H9 (cell line): Measurements from ENCODE around the gene SOX12. TPM values are rescaled to one million over a fixed set of nuclear protein-coding genes. Genes with fewer than 3 reads are reported as not detected.

Experiments used
- DNase-seq: peaks from one replicate; pipeline ENCODE4 v3.0.0-alpha.2; 2017
- H2AFZ ChIP-seq: one replicate; pipeline ENCODE4 v1.6.1; 2013; ENCODE audit warnings: mild to moderate bottlenecking, low read length, control low read depth, moderate library complexity
- H2AK5ac ChIP-seq: 2 replicates; pipeline ENCODE4 v1.6.1; 2013; ENCODE audit warnings: low read length, control low read depth, mixed read lengths; ENCODE audit not compliant: insufficient read length
- H2BK120ac ChIP-seq: one replicate; pipeline ENCODE4 v1.6.1; 2013; ENCODE audit warnings: low read depth, mild to moderate bottlenecking, low read length, control low read depth, inconsistent platforms; ENCODE audit not compliant: poor library complexity, severe bottlenecking
- H2BK12ac ChIP-seq: 2 replicates; pipeline ENCODE4 v1.6.1; 2013; ENCODE audit warnings: low read length, control low read depth, mixed read lengths, low read depth; ENCODE audit not compliant: insufficient read length
- H2BK15ac ChIP-seq: 2 replicates; pipeline ENCODE4 v1.6.1; 2013; ENCODE audit warnings: low read depth, low read length, control low read depth
- H2BK20ac ChIP-seq: one replicate; pipeline ENCODE4 v1.6.1; 2013; ENCODE audit warnings: low read depth, mild to moderate bottlenecking, low read length, control low read depth, inconsistent platforms; ENCODE audit not compliant: poor library complexity, severe bottlenecking
- H2BK5ac ChIP-seq: 2 replicates; pipeline ENCODE4 v1.6.1; 2013; ENCODE audit warnings: low read length, control low read depth, mixed read lengths; ENCODE audit not compliant: insufficient read length
- H3K14ac ChIP-seq: 2 replicates; pipeline ENCODE4 v1.6.1; 2013; ENCODE audit warnings: low read length, control low read depth; ENCODE audit not compliant: insufficient read depth
- H3K18ac ChIP-seq: 2 replicates; pipeline ENCODE4 v1.6.1; 2013; ENCODE audit warnings: low read depth, mild to moderate bottlenecking, mixed read lengths, low read length, control low read depth; ENCODE audit not compliant: insufficient read length
- H3K23ac ChIP-seq: 2 replicates; pipeline ENCODE4 v1.6.1; 2013; ENCODE audit warnings: low read length, control low read depth, mixed read lengths, low read depth; ENCODE audit not compliant: insufficient read length
- H3K23me2 ChIP-seq: 2 replicates; pipeline ENCODE4 v1.6.1; 2013; ENCODE audit warnings: low read depth, mild to moderate bottlenecking, mixed read lengths, low read length, control low read depth; ENCODE audit not compliant: insufficient read length, poor library complexity, severe bottlenecking
- H3K27ac ChIP-seq: 2 replicates; pipeline ENCODE4 v1.5.1; 2013; ENCODE audit warnings: low read length, control low read depth, mixed read lengths, low read depth; ENCODE audit not compliant: insufficient read length
- H3K27me3 ChIP-seq: 2 replicates; pipeline ENCODE4 v1.6.1; 2013; ENCODE audit warnings: low read length, control low read depth, inconsistent platforms; ENCODE audit not compliant: insufficient read depth
- H3K4ac ChIP-seq: 2 replicates; pipeline ENCODE4 v1.6.1; 2013; ENCODE audit warnings: low read depth, mild to moderate bottlenecking, control low read depth, inconsistent platforms, low read length, moderate library complexity
- H3K4me1 ChIP-seq: 2 replicates; pipeline ENCODE4 v1.6.1; 2013; ENCODE audit warnings: low read length, control low read depth, inconsistent platforms; ENCODE audit not compliant: insufficient read depth
- H3K4me2 ChIP-seq: 2 replicates; pipeline ENCODE4 v1.6.1; 2013; ENCODE audit warnings: low read length, control low read depth, mixed read lengths; ENCODE audit not compliant: insufficient read length, insufficient read depth
- H3K56ac ChIP-seq: 2 replicates; pipeline ENCODE4 v1.6.1; 2013; ENCODE audit warnings: low read depth, mild to moderate bottlenecking, mixed read lengths, low read length, control low read depth; ENCODE audit not compliant: insufficient read length
- H3K79me1 ChIP-seq: 2 replicates; pipeline ENCODE4 v1.6.1; 2013; ENCODE audit warnings: low read depth, mild to moderate bottlenecking, moderate library complexity, low read length, control low read depth, inconsistent platforms; ENCODE audit not compliant: insufficient read depth, poor library complexity, severe bottlenecking
- H3K79me2 ChIP-seq: 2 replicates; pipeline ENCODE4 v1.6.1; 2013; ENCODE audit warnings: low read length, control low read depth, inconsistent platforms; ENCODE audit not compliant: insufficient read depth
- H3K9ac ChIP-seq: 2 replicates; pipeline ENCODE4 v1.6.1; 2013; ENCODE audit warnings: low read length, control low read depth, mixed read lengths; ENCODE audit not compliant: insufficient read length; ENCODE audit errors: extremely low read depth
- H3K9me3 ChIP-seq: one replicate; pipeline ENCODE4 v1.6.1; 2013; ENCODE audit warnings: low read depth, low read length, inconsistent platforms; ENCODE audit not compliant: control insufficient read depth
- H3T11ph ChIP-seq: one replicate; pipeline ENCODE4 v1.6.1; 2013; ENCODE audit warnings: mild to moderate bottlenecking, low read length, control low read depth, inconsistent platforms
- H4K20me1 ChIP-seq: one replicate; pipeline ENCODE4 v1.6.1; 2013; ENCODE audit not compliant: control insufficient read depth, insufficient read length, insufficient read depth
- H4K5ac ChIP-seq: 2 replicates; pipeline ENCODE4 v1.6.1; 2013; ENCODE audit warnings: low read depth, mild to moderate bottlenecking, mixed read lengths, low read length, control low read depth; ENCODE audit not compliant: insufficient read length
- H4K8ac ChIP-seq: replicated peaks from 2 replicates; pipeline ENCODE4 v1.6.1; 2013; ENCODE audit warnings: low read length, control low read depth, mixed read lengths, low read depth; ENCODE audit not compliant: insufficient read length
- H4K91ac ChIP-seq: 2 replicates; pipeline ENCODE4 v1.6.1; 2013; ENCODE audit warnings: low read depth, mild to moderate bottlenecking, moderate library complexity, mixed read lengths, low read length, control low read depth; ENCODE audit not compliant: insufficient read length
- H3K27ac Mint-ChIP-seq, 3 experiments: 2 replicates in 2 of 3; 3 replicates in 1 of 3; pipeline ENCODE4 v1.8.0; 2020 to 2021; ENCODE audit warnings: mixed read lengths in 3 of 3, mild to moderate bottlenecking in 1 of 3, moderate library complexity in 1 of 3
- H3K27me3 Mint-ChIP-seq: 2 replicates; pipeline ENCODE4 v1.8.0; 2021; ENCODE audit warnings: low read depth, mild to moderate bottlenecking, moderate library complexity, mixed read lengths
- H3K36me3 Mint-ChIP-seq, 3 experiments: 2 replicates in 2 of 3; 3 replicates in 1 of 3; pipeline ENCODE4 v1.8.0; 2020 to 2021; ENCODE audit warnings: low read depth in 3 of 3, mixed read lengths in 3 of 3; ENCODE audit not compliant: insufficient read depth in 1 of 3
- H3K4me1 Mint-ChIP-seq, 2 experiments: 2 replicates each; pipeline ENCODE4 v1.8.0; 2020; ENCODE audit warnings: mixed read lengths in 2 of 2
- H3K4me3 Mint-ChIP-seq, 2 experiments: 2 replicates in 1 of 2; 3 replicates in 1 of 2; pipeline ENCODE4 v1.8.0; 2020 to 2021; ENCODE audit warnings: mild to moderate bottlenecking in 2 of 2, mixed read lengths in 2 of 2, moderate library complexity in 1 of 2
- H3K9me3 Mint-ChIP-seq, 2 experiments: 2 replicates in 1 of 2; 3 replicates in 1 of 2; pipeline ENCODE4 v1.8.0; 2020; ENCODE audit warnings: mild to moderate bottlenecking in 2 of 2, mixed read lengths in 2 of 2, moderate library complexity in 1 of 2
- WGBS: extraction: QIAGEN DNeasy Blood & Tissue Kit; methylation state at CpG from one replicate; pipeline ENCODE4 v1.1.7; 2013; ENCODE audit warnings: missing lambda C conversion rate, low lambda C conversion rate, mixed read lengths; ENCODE audit not compliant: insufficient read length; ENCODE audit errors: extremely low coverage; 5-methylcytosine and 5-hydroxymethylcytosine counted together
- total RNA-seq: library from RNA; stranded (reverse); gene quantifications from 2 replicates; pipeline ENCODE4 v1.2.1, GENCODE V29; 2021
- TF ChIP-seq, protein P1 (sequence below): fragments of 200-600 bp; sonication (generic); conservative IDR thresholded peaks from 3 replicates; pipeline ENCODE4 v1.8.0; 2021; ENCODE audit warnings: antibody characterized with exemption, mild to moderate bottlenecking

SOX12 gene
- total RNA-seq, 1 experiment from 2014 or later = 54.4 TPM

GRCh38 chr20:362271-363254 is 37.2 kb downstream of the SOX12 start:
- Histone ChIP-seq H2BK12ac (no peak overlapping the region), H4K91ac (no peak overlapping the region), H2BK15ac (no peak overlapping the region), H2AFZ (no peak overlapping the region), H3K23ac (no peak overlapping the region), H4K20me1 (peaks cover 3% of the 10 kb centered on the region), H3K4ac (no peak overlapping the region), H3K56ac (no peak overlapping the region), H3K23me2 (no peaks in the 10 kb centered on the region), H3K27me3 (no peaks in the 10 kb centered on the region), H3K14ac (no peak overlapping the region), H2BK120ac (no peak overlapping the region), H3T11ph (no peak overlapping the region), H2AK5ac (no peak overlapping the region), H3K4me1 (no peaks in the 10 kb centered on the region; the same call in 1 of the 2 replicates), H3K27ac (no peak overlapping the region), H2BK20ac (no peak overlapping the region), H2BK5ac (no peak overlapping the region), H4K8ac (no peak overlapping the region), H3K79me2 (no peaks in the 10 kb centered on the region), H3K18ac (no peak overlapping the region), H3K9me3 (no peaks in the 10 kb centered on the region), H3K4me2 (no peak overlapping the region), H3K79me1 (no peaks in the 10 kb centered on the region), H4K5ac (no peak overlapping the region), H3K9ac (no peak overlapping the region)
- H3K36me3 Mint-ChIP-seq = no peaks in the 10 kb centered on the region
- H3K27ac Mint-ChIP-seq = no peak overlapping the region
- H3K4me1 Mint-ChIP-seq = peaks cover 16 to 21% of the 10 kb centered on the region in 2 experiments
- H3K9me3 Mint-ChIP-seq = no peaks in the 10 kb centered on the region
- DNase-seq = peak; percentile 50
- TF ChIP-seq, protein P1, sequence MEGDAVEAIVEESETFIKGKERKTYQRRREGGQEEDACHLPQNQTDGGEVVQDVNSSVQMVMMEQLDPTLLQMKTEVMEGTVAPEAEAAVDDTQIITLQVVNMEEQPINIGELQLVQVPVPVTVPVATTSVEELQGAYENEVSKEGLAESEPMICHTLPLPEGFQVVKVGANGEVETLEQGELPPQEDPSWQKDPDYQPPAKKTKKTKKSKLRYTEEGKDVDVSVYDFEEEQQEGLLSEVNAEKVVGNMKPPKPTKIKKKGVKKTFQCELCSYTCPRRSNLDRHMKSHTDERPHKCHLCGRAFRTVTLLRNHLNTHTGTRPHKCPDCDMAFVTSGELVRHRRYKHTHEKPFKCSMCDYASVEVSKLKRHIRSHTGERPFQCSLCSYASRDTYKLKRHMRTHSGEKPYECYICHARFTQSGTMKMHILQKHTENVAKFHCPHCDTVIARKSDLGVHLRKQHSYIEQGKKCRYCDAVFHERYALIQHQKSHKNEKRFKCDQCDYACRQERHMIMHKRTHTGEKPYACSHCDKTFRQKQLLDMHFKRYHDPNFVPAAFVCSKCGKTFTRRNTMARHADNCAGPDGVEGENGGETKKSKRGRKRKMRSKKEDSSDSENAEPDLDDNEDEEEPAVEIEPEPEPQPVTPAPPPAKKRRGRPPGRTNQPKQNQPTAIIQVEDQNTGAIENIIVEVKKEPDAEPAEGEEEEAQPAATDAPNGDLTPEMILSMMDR = peak; percentile 37; the same call in 2 of the 3 replicates
- no peak overlapping the region for H3K4me3 Mint-ChIP-seq
- 100% methylated on average over 1 of the region's 13 CpGs for WGBS
- peaks cover 9% of the 10 kb centered on the region for H3K27me3 Mint-ChIP-seq
